ENCODE measurements around the gene ARHGEF28. TPM values are rescaled to one million over a fixed set of nuclear protein-coding genes. Genes with fewer than 3 reads are reported as not detected.
A peak's percentile ranks its signal among the peaks of the same experiment; 100 is the strongest.

The ARHGEF28 gene
- total and polyA plus RNA-seq, 2 of the 13 experiments (the other 11 are each of a cell fraction or from before 2014, with no cell fraction given) = 17.4 to 34.1 TPM

DNA sequence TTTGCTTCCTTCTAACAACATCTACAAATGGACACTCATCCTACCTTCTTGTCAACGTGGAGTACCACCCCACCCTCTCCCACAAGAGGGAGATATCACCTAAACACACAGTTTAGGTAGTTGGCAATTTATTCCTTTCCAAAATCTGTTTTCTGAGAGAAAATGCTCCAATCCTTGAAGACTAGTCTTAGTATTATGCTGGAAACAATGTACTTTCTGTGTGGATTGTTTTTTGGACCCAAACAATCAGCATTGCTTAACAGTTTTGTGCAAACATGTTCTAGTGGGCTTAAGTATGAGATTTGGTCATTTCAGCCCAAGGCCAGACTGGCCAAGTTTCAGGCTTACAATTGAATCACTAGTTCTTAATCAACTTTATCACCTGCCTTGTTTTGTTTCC is 359.1 kb downstream of the ARHGEF28 start (continued):
- TF ChIP-seq CENPBD1 (CRISPR knock-in tag; IDR thresholded peaks at IDR 0.05; ENCODE audit: borderline replicate concordance, low read depth) = no peak
- no peak for TF ChIP-seq DZIP1 (CRISPR knock-in tag; IDR thresholded peaks at IDR 0.05)
- no peak for TF ChIP-seq CHCHD3 (CRISPR knock-in tag; IDR thresholded peaks at IDR 0.05)
- TF ChIP-seq GABPB1 (CRISPR knock-in tag; IDR thresholded peaks at IDR 0.05) = no peak
- TF ChIP-seq ZSCAN25 (CRISPR knock-in tag; IDR thresholded peaks at IDR 0.05) = no peak
- TF ChIP-seq, protein P1, sequence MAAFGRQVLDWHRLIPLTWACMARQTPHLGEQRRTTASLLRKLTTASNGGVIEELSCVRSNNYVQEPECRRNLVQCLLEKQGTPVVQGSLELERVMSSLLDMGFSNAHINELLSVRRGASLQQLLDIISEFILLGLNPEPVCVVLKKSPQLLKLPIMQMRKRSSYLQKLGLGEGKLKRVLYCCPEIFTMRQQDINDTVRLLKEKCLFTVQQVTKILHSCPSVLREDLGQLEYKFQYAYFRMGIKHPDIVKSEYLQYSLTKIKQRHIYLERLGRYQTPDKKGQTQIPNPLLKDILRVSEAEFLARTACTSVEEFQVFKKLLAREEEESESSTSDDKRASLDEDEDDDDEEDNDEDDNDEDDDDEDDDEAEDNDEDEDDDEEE (CRISPR knock-in tag; IDR thresholded peaks at IDR 0.05) = no peak
- TF ChIP-seq ZFP91 (CRISPR knock-in tag; IDR thresholded peaks at IDR 0.05; ENCODE audit: borderline replicate concordance) = no peak
- TF ChIP-seq RBFOX2 (IDR thresholded peaks at IDR 0.05; ENCODE audit: low read depth, low read length) = no peak
- no peak for TF ChIP-seq ZNF83 (CRISPR knock-in tag; IDR thresholded peaks at IDR 0.05; ENCODE audit: borderline replicate concordance)
- TF ChIP-seq ZNF878 (CRISPR knock-in tag; IDR thresholded peaks at IDR 0.05) = no peak
- no peak for TF ChIP-seq ZNF205 (CRISPR knock-in tag; IDR thresholded peaks at IDR 0.05)
- TF ChIP-seq TSC22D2 (CRISPR knock-in tag; IDR thresholded peaks at IDR 0.05; ENCODE audit: borderline replicate concordance) = no peak
- TF ChIP-seq E2F1 (CRISPR knock-in tag; IDR thresholded peaks at IDR 0.05) = no peak
- TF ChIP-seq IKZF1 (IDR thresholded peaks at IDR 0.05) = no peak
- no peak for TF ChIP-seq KDM6A (CRISPR knock-in tag; IDR thresholded peaks at IDR 0.05; ENCODE audit: low read depth)
- peak; percentile 78 for TF ChIP-seq CEBPG (CRISPR knock-in tag; IDR thresholded peaks at IDR 0.05)
- no peak for TF ChIP-seq DRAP1 (CRISPR knock-in tag; IDR thresholded peaks at IDR 0.05)
- peak; percentile 38 for TF ChIP-seq ZEB1 (IDR thresholded peaks at IDR 0.05; ENCODE audit: insufficient replicate concordance, low read depth)
- TF ChIP-seq PRPF4 (IDR thresholded peaks at IDR 0.05; ENCODE audit: low read depth, low read length, poor library complexity, severe bottlenecking) = no peak
- TF ChIP-seq RARA (CRISPR knock-in tag; IDR thresholded peaks at IDR 0.05) = no peak
- TF ChIP-seq ZNF260 (CRISPR knock-in tag; IDR thresholded peaks at IDR 0.05; ENCODE audit: borderline replicate concordance, low read depth) = no peak
- no peak for TF ChIP-seq PRDM4 (CRISPR knock-in tag; IDR thresholded peaks at IDR 0.05; ENCODE audit: borderline replicate concordance)
